Measurements from ENCODE around the gene PDS5A.

PDS5A gene

GRCh38 chr4:40020221-40020620 is 42.5 kb upstream of the PDS5A start:
- no peaks in the 10 kb centered on the region for H3K27me3 ChIP-seq (ENCODE audit: control insufficient read depth in 3 of 3, insufficient read depth in 3 of 3, low read depth in 1 of 3, low read length in 3 of 3)
- peak overlapping the region; percentile 64 for H3K18ac ChIP-seq (ENCODE audit: low read length)
- H2AFZ ChIP-seq (ENCODE audit: low read length): no peak overlapping the region
- H3K9ac ChIP-seq (ENCODE audit: low read depth, low read length, poor library complexity): no peak overlapping the region
- H3K4me2 ChIP-seq (ENCODE audit: insufficient read depth, low read length, poor library complexity, severe bottlenecking): no peak overlapping the region
- no peak overlapping the region for H4K91ac ChIP-seq (ENCODE audit: low read depth, low read length, poor library complexity)
- H2BK120ac ChIP-seq (ENCODE audit: low read depth, low read length): no peak overlapping the region
- no CpG with 5 or more reads among the region's 15 CpGs for WGBS, 2 donors (ENCODE audit: extremely low coverage in 2 of 2, insufficient read length in 2 of 2, insufficient replicate concordance in 1 of 2)
- no peak overlapping the region for H2BK5ac ChIP-seq (ENCODE audit: low read length)
- no peaks in the 10 kb centered on the region for H3K9me3 ChIP-seq (replicated peaks in 1 of 2; ENCODE audit: control insufficient read depth in 2 of 2, insufficient read depth in 1 of 2, low read depth in 1 of 2, low read length in 2 of 2)
- no peaks in the 10 kb centered on the region for H3K79me1 ChIP-seq (ENCODE audit: low read depth, low read length)
- no peak overlapping the region for H2BK15ac ChIP-seq (ENCODE audit: low read length)
- H3K4me3 ChIP-seq (ENCODE audit: low read length in 2 of 2): no peak overlapping the region
- no peaks in the 10 kb centered on the region for H3K4me1 ChIP-seq (ENCODE audit: control insufficient read depth in 2 of 2, insufficient read depth in 1 of 2, low read depth in 1 of 2, low read length in 2 of 2)
- no peak overlapping the region for H4K8ac ChIP-seq (ENCODE audit: low read depth, low read length)
- no peaks in the 10 kb centered on the region for H3K36me3 ChIP-seq (replicated peaks in 1 of 2; ENCODE audit: control insufficient read depth in 2 of 2, insufficient read depth in 2 of 2, low read length in 2 of 2)
- no peak overlapping the region for H2BK12ac ChIP-seq (ENCODE audit: low read length)
- no peak overlapping the region for H2AK5ac ChIP-seq (ENCODE audit: low read depth, low read length)
- H3K14ac ChIP-seq (ENCODE audit: low read length): no peak overlapping the region
- no peak overlapping the region for H3K23ac ChIP-seq (ENCODE audit: low read depth, low read length, poor library complexity)
- H3K27ac ChIP-seq (replicated peaks; ENCODE audit: low read length): no peak overlapping the region
- H3K4ac ChIP-seq (ENCODE audit: low read length): no peak overlapping the region
- DNase-seq (ENCODE audit: low spot score): no peak

GRCh38 chr4:40016007-40016406 is 38.3 kb upstream of the PDS5A start:
- H3K4ac ChIP-seq (ENCODE audit: low read length): no peak overlapping the region
- no peak overlapping the region for H3K9ac ChIP-seq (ENCODE audit: low read depth, low read length, poor library complexity)
- no peak overlapping the region for H3K18ac ChIP-seq (ENCODE audit: low read length)
- no peak overlapping the region for H3K23ac ChIP-seq (ENCODE audit: low read depth, low read length, poor library complexity)
- no peak overlapping the region for H2BK12ac ChIP-seq (ENCODE audit: low read length)
- no peak overlapping the region for H3K4me2 ChIP-seq (ENCODE audit: insufficient read depth, low read length, poor library complexity, severe bottlenecking)
- H3K27ac ChIP-seq (replicated peaks; ENCODE audit: low read length): no peak overlapping the region
- no peak for DNase-seq (ENCODE audit: low spot score)
- H2BK15ac ChIP-seq (ENCODE audit: low read length): no peak overlapping the region
- H3K4me3 ChIP-seq (ENCODE audit: low read length in 2 of 2): no peak overlapping the region
- H2AK5ac ChIP-seq (ENCODE audit: low read depth, low read length): no peak overlapping the region
- WGBS, 2 donors (ENCODE audit: extremely low coverage in 2 of 2, insufficient read length in 2 of 2, insufficient replicate concordance in 1 of 2): no CpG with 5 or more reads among the region's 2 CpGs
- no peaks in the 10 kb centered on the region for H3K4me1 ChIP-seq (ENCODE audit: control insufficient read depth in 2 of 2, insufficient read depth in 1 of 2, low read depth in 1 of 2, low read length in 2 of 2)
- no peak overlapping the region for H2AFZ ChIP-seq (ENCODE audit: low read length)
- no peaks in the 10 kb centered on the region for H3K36me3 ChIP-seq (replicated peaks in 1 of 2; ENCODE audit: control insufficient read depth in 2 of 2, insufficient read depth in 2 of 2, low read length in 2 of 2)
- no peak overlapping the region for H4K91ac ChIP-seq (ENCODE audit: low read depth, low read length, poor library complexity)
- no peak overlapping the region for H2BK120ac ChIP-seq (ENCODE audit: low read depth, low read length)
- no peaks in the 10 kb centered on the region for H3K9me3 ChIP-seq (replicated peaks in 1 of 2; ENCODE audit: control insufficient read depth in 2 of 2, insufficient read depth in 1 of 2, low read depth in 1 of 2, low read length in 2 of 2)
- H3K79me1 ChIP-seq (ENCODE audit: low read depth, low read length): no peaks in the 10 kb centered on the region
- H3K27me3 ChIP-seq (ENCODE audit: control insufficient read depth in 3 of 3, insufficient read depth in 3 of 3, low read depth in 1 of 3, low read length in 3 of 3): no peaks in the 10 kb centered on the region
- no peak overlapping the region for H3K14ac ChIP-seq (ENCODE audit: low read length)
- no peak overlapping the region for H4K8ac ChIP-seq (ENCODE audit: low read depth, low read length)
- no peak overlapping the region for H2BK5ac ChIP-seq (ENCODE audit: low read length)

- no peaks in the 10 kb centered on the region for H3K27me3 ChIP-seq (ENCODE audit: control insufficient read depth in 3 of 3, insufficient read depth in 3 of 3, low read depth in 1 of 3, low read length in 3 of 3)
- no peaks in the 10 kb centered on the region for H3K79me1 ChIP-seq (ENCODE audit: low read depth, low read length)
- no peaks in the 10 kb centered on the region for H3K4me1 ChIP-seq (ENCODE audit: control insufficient read depth in 2 of 2, insufficient read depth in 1 of 2, low read depth in 1 of 2, low read length in 2 of 2)
- H3K4me3 ChIP-seq (ENCODE audit: low read length in 2 of 2): no peak overlapping the region
- no peaks in the 10 kb centered on the region for H3K36me3 ChIP-seq (replicated peaks in 1 of 2; ENCODE audit: control insufficient read depth in 2 of 2, insufficient read depth in 2 of 2, low read length in 2 of 2)
- H4K91ac ChIP-seq (ENCODE audit: low read depth, low read length, poor library complexity): no peak overlapping the region
- no peak overlapping the region for H3K18ac ChIP-seq (ENCODE audit: low read length)
- H3K4ac ChIP-seq (ENCODE audit: low read length): no peak overlapping the region
- no peak for DNase-seq (ENCODE audit: low spot score)
- H2AFZ ChIP-seq (ENCODE audit: low read length): no peak overlapping the region
- no peak overlapping the region for H4K8ac ChIP-seq (ENCODE audit: low read depth, low read length)
- H3K14ac ChIP-seq (ENCODE audit: low read length): no peak overlapping the region
- WGBS, 2 donors (ENCODE audit: extremely low coverage in 2 of 2, insufficient read length in 2 of 2, insufficient replicate concordance in 1 of 2): no CpG with 5 or more reads among the region's 1 CpG
- no peak overlapping the region for H3K23ac ChIP-seq (ENCODE audit: low read depth, low read length, poor library complexity)
- no peak overlapping the region for H2AK5ac ChIP-seq (ENCODE audit: low read depth, low read length)
- H3K4me2 ChIP-seq (ENCODE audit: insufficient read depth, low read length, poor library complexity, severe bottlenecking): no peak overlapping the region
- no peak overlapping the region for H2BK15ac ChIP-seq (ENCODE audit: low read length)
- no peak overlapping the region for H2BK12ac ChIP-seq (ENCODE audit: low read length)
- no peak overlapping the region for H3K27ac ChIP-seq (replicated peaks; ENCODE audit: low read length)
- H2BK5ac ChIP-seq (ENCODE audit: low read length): no peak overlapping the region
- H3K9ac ChIP-seq (ENCODE audit: low read depth, low read length, poor library complexity): no peak overlapping the region
- no peaks in the 10 kb centered on the region for H3K9me3 ChIP-seq (replicated peaks in 1 of 2; ENCODE audit: control insufficient read depth in 2 of 2, insufficient read depth in 1 of 2, low read depth in 1 of 2, low read length in 2 of 2)
- H2BK120ac ChIP-seq (ENCODE audit: low read depth, low read length): no peak overlapping the region
Measured at GRCh38 chr4:40003986-40004385, 26.3 kb upstream of the PDS5A start.

GRCh38 chr4:40000711-40001110 is 23.0 kb upstream of the PDS5A start:
- DNase-seq (ENCODE audit: low spot score): no peak
- H3K4ac ChIP-seq (ENCODE audit: low read length): no peak overlapping the region
- no peak overlapping the region for H2AK5ac ChIP-seq (ENCODE audit: low read depth, low read length)
- H3K27me3 ChIP-seq (ENCODE audit: control insufficient read depth in 3 of 3, insufficient read depth in 3 of 3, low read depth in 1 of 3, low read length in 3 of 3): no peaks in the 10 kb centered on the region
- H3K79me1 ChIP-seq (ENCODE audit: low read depth, low read length): no peaks in the 10 kb centered on the region
- no peak overlapping the region for H4K91ac ChIP-seq (ENCODE audit: low read depth, low read length, poor library complexity)
- H2BK15ac ChIP-seq (ENCODE audit: low read length): no peak overlapping the region
- H3K9me3 ChIP-seq (replicated peaks in 1 of 2; ENCODE audit: control insufficient read depth in 2 of 2, insufficient read depth in 1 of 2, low read depth in 1 of 2, low read length in 2 of 2): no peaks in the 10 kb centered on the region
- no peaks in the 10 kb centered on the region for H3K36me3 ChIP-seq (replicated peaks in 1 of 2; ENCODE audit: control insufficient read depth in 2 of 2, insufficient read depth in 2 of 2, low read length in 2 of 2)
- H2BK120ac ChIP-seq (ENCODE audit: low read depth, low read length): no peak overlapping the region
- no peaks in the 10 kb centered on the region for H3K4me1 ChIP-seq (ENCODE audit: control insufficient read depth in 2 of 2, insufficient read depth in 1 of 2, low read depth in 1 of 2, low read length in 2 of 2)
- no peak overlapping the region for H3K4me2 ChIP-seq (ENCODE audit: insufficient read depth, low read length, poor library complexity, severe bottlenecking)
- H3K4me3 ChIP-seq (ENCODE audit: low read length in 2 of 2): no peak overlapping the region
- no peak overlapping the region for H3K14ac ChIP-seq (ENCODE audit: low read length)
- H3K9ac ChIP-seq (ENCODE audit: low read depth, low read length, poor library complexity): no peak overlapping the region
- no peak overlapping the region for H3K18ac ChIP-seq (ENCODE audit: low read length)
- H3K27ac ChIP-seq (replicated peaks; ENCODE audit: low read length): no peak overlapping the region
- H2AFZ ChIP-seq (ENCODE audit: low read length): no peak overlapping the region
- no peak overlapping the region for H2BK12ac ChIP-seq (ENCODE audit: low read length)
- H4K8ac ChIP-seq (ENCODE audit: low read depth, low read length): no peak overlapping the region
- WGBS, 2 donors (ENCODE audit: extremely low coverage in 2 of 2, insufficient read length in 2 of 2, insufficient replicate concordance in 1 of 2): no CpG with 5 or more reads among the region's 6 CpGs
- H2BK5ac ChIP-seq (ENCODE audit: low read length): no peak overlapping the region
- no peak overlapping the region for H3K23ac ChIP-seq (ENCODE audit: low read depth, low read length, poor library complexity)
